AG04450 (cell line): ENCODE measurements around the gene ROMO1. TPM values are rescaled to one million over a fixed set of nuclear protein-coding genes. Genes with fewer than 3 reads are reported as not detected.
A peak's percentile ranks its signal among the peaks of the same experiment; 100 is the strongest.

ENCODE experiments used
- CTCF ChIA-PET: fragments of 300-600, 350-600 bp; formaldehyde crosslinking; extraction: SDS; loops from one replicate; lab custom pipeline; 2022; ENCODE audit warnings: antibody characterized with exemption, inconsistent platforms; lab: Charles Lee
- POLR2A ChIA-PET: fragments of 350-600 bp; formaldehyde crosslinking; extraction: SDS; loops from one replicate; lab custom pipeline; 2021; ENCODE audit warnings: antibody characterized with exemption, inconsistent platforms; lab: Yijun Ruan, JAX
- DNase-seq: peaks from one replicate; pipeline ENCODE4 v3.0.0-alpha.2; 2011; ENCODE audit warnings: low read depth, low spot score
- H3K27ac ChIP-seq: one replicate; pipeline ENCODE4 v1.5.1; 2012; ENCODE audit warnings: low read depth, low read length, control low read depth
- H3K27me3 ChIP-seq: one replicate; pipeline ENCODE4 v1.6.0; 2012; ENCODE audit warnings: low read length; ENCODE audit not compliant: control insufficient read depth, insufficient read depth
- H3K4me3 ChIP-seq: 2 replicates; pipeline ENCODE4 v1.5.1; 2011; ENCODE audit warnings: mild to moderate bottlenecking, low read depth, low read length, control low read depth
- H3K9me3 ChIP-seq: 2 replicates; pipeline ENCODE4 v1.5.1; 2012; ENCODE audit warnings: low read length; ENCODE audit not compliant: control insufficient read depth, insufficient read depth
- CTCF ChIP-seq: IDR thresholded peaks from 2 replicates; pipeline ENCODE4 v1.5.1; 2011; ENCODE audit warnings: low read depth, low read length, control low read depth, inconsistent platforms
- polyA plus RNA-seq: library from polyadenylated mRNA; depleted of rRNA; stranded (reverse); fragments of >200 nt; gene quantifications from 2 replicates; pipeline ENCODE4 v1.2.3, GENCODE V29; 2011

ROMO1 gene
- polyA plus RNA-seq, 1 experiment = 177 TPM

- peak; percentile 78 for DNase-seq
- CTCF ChIA-PET = no interaction called here
- POLR2A ChIA-PET = interaction anchor here (0.6 to 2.4 kb wide), 7 partner anchors 13 to 233 kb away, joined by 3 to 11 read pairs (median 3); no protein-coding TSS in a partner anchor
- Histone ChIP-seq H3K27me3 (no peaks in the 10 kb centered on the region), H3K27ac (peak within 1 kb of the TSS; percentile 91), H3K9me3 (peaks cover 3% of the 10 kb centered on the region; the same call in 1 of the 2 replicates), H3K4me3 (peak within 1 kb of the TSS; percentile 99)
- no peak for TF ChIP-seq CTCF
Measured at GRCh38 chr20:35664466-35665206, 34.6 kb upstream of the ROMO1 start, which contains the start of the genes CPNE1 and RBM12. CPNE1 (minus strand) TSS chr20:35664900; CDS start chr20:35632923, 31,977 bp downstream. RBM12 (minus strand) TSS chr20:35664900; CDS start chr20:35655322, 9,578 bp downstream.

GRCh38 chr20:35665949-35666288 lies 33.3 kb upstream of the ROMO1 start:
- TF ChIP-seq CTCF = no peak
- H3K27me3 ChIP-seq = no peaks in the 10 kb centered on the region
- ChIA-PET POLR2A (interaction anchor here (0.7 to 1.1 kb wide), 3 partner anchors 8 to 321 kb away, joined by 3 to 6 read pairs (median 4); no protein-coding TSS in a partner anchor), CTCF (interaction anchor here (0.8 to 1.1 kb wide), 2 partner anchors 10 to 288 kb away, joined by 3 to 6 read pairs; partner anchors contain the start of gene SCAND1)
- no peak for DNase-seq
- no peak overlapping the region for H3K27ac ChIP-seq
- no peak overlapping the region for H3K4me3 ChIP-seq
- peaks cover 3% of the 10 kb centered on the region; the same call in 1 of the 2 replicates for H3K9me3 ChIP-seq

GRCh38 chr20:35669221-35669620 lies 30.0 kb upstream of the ROMO1 start:
- H3K4me3 ChIP-seq = no peak overlapping the region
- DNase-seq = no peak
- no peak for TF ChIP-seq CTCF
- peaks cover 3% of the 10 kb centered on the region; the same call in 1 of the 2 replicates for H3K9me3 ChIP-seq
- no peaks in the 10 kb centered on the region for H3K27me3 ChIP-seq
- ChIA-PET POLR2A (no interaction called here), CTCF (interaction anchor here (1.9 kb wide), 1 partner anchor 157 kb away, joined by 5 read pairs; no protein-coding TSS in a partner anchor)
- H3K27ac ChIP-seq = no peak overlapping the region

GRCh38 chr20:35669681-35670080 lies 29.5 kb upstream of the ROMO1 start:
- H3K9me3 ChIP-seq = peaks cover 3% of the 10 kb centered on the region; the same call in 1 of the 2 replicates
- POLR2A ChIA-PET = no interaction called here
- no peak overlapping the region for H3K4me3 ChIP-seq
- DNase-seq = no peak
- CTCF ChIA-PET = interaction anchor here (0.9 to 1.9 kb wide), 2 partner anchors 157 to 285 kb away, joined by 3 to 5 read pairs; partner anchors contain the start of gene SCAND1
- no peaks in the 10 kb centered on the region for H3K27me3 ChIP-seq
- H3K27ac ChIP-seq = no peak overlapping the region
- no peak for TF ChIP-seq CTCF

GRCh38 chr20:35673884-35674283 lies 25.3 kb upstream of the ROMO1 start:
- no peak for TF ChIP-seq CTCF
- CTCF ChIA-PET = no interaction called here

More at GRCh38 chr20:35673884-35674283, 25.3 kb upstream of the ROMO1 start:
- POLR2A ChIA-PET = no interaction called here
- Histone ChIP-seq H3K27ac (peak overlapping the region; percentile 2), H3K4me3 (no peak overlapping the region), H3K27me3 (no peaks in the 10 kb centered on the region), H3K9me3 (no peaks in the 10 kb centered on the region)
- DNase-seq = no peak
